Measurements from ENCODE around the gene CELA3B.
"Not testable (repeated sequence)": the region's sequence is repeated elsewhere in the genome, so short reads cannot be mapped to it uniquely, and the experiment has no call there.

Gene CELA3B

DNA sequence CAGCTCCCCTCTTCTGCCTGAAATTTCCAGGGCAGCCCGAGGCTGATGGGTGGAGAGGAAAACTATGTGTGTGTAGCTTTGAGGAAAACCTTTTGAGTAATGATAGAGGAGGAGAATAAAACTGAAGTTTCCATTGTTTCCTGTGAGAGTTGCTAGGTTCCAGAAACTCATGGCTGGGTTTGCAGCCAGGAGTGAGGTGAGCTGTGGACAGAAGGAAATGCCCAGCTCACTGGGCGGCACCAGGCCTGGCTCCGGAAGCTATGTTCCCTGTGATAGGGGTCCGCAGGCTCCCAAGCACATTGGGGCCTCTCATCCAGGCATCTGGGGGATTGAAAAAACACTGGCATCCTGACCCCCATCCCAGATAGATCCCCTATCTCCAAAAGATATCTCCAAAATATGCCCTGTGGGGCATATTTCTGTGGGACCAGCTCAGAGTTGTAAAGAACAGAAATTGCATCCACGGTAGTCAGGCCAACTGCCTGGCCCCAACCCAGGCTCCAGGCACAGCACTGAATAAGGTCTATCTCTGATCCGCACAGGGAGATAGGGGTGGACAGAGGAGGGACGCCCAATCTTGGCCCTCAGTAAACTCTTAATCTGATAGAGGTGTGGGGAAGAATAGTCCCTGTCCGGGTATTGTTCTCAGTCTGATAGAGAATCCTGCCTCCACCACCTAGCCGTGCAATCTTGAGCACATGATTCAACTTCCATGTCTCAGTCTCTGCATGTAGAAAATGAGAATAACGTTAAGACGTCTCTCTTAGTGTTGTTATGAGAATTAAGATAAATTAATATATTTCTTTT lies 37.9 kb upstream of the CELA3B start:
- H3K4me1 Mint-ChIP-seq, result peaks cover 25% of the 10 kb centered on the region
- no peak overlapping the region for H3K27ac Mint-ChIP-seq
- no peaks in the 10 kb centered on the region for H3K9me3 Mint-ChIP-seq
- no peak for ATAC-seq
- no peaks in the 10 kb centered on the region for H3K36me3 Mint-ChIP-seq
- H3K27me3 Mint-ChIP-seq, result peaks cover 15% of the 10 kb centered on the region
- peak overlapping the region; percentile 85 for H3K4me3 Mint-ChIP-seq

DNA sequence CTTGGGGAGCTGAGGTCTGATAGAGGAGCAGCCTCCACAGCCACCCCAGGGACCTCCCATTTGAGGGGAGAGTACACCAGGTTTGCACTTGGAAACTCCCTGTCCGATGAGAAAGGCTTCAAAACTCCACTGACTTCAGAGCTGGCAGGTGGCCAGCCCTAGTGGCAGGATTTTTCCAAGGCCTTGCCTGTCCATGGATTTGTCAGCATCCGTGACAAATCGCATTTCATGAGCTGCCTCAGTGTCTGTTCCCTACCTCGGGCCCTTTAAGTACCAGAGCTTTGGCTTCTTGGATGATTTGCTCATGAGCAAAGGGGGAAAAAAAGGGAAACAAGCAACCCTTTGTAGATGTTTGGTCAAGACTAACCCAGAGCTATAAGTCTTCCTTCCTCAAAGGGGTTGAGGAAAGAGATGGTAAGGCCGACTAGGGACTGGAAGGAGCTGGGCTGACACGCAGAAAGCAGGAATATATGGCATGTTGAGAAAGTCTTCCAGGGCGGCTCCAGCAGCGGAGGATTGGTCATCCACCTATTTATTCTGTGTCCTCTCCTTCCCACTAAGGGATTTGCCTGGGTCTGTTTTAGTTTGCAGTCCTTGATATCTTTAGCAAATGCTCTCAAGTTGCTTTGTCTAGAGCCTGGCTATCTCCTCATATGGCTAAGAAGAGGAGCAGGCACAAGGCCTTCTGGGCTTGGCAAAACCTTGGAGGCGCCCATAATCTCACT lies 37.0 kb upstream of the CELA3B start:
- H3K4me1 Mint-ChIP-seq, result peaks cover 25% of the 10 kb centered on the region
- H3K9me3 Mint-ChIP-seq, result no peaks in the 10 kb centered on the region
- no peaks in the 10 kb centered on the region for H3K36me3 Mint-ChIP-seq
- H3K27ac Mint-ChIP-seq, result no peak overlapping the region
- ATAC-seq, result no peak
- H3K4me3 Mint-ChIP-seq, result no peak overlapping the region
- peaks cover 11% of the 10 kb centered on the region for H3K27me3 Mint-ChIP-seq

DNA sequence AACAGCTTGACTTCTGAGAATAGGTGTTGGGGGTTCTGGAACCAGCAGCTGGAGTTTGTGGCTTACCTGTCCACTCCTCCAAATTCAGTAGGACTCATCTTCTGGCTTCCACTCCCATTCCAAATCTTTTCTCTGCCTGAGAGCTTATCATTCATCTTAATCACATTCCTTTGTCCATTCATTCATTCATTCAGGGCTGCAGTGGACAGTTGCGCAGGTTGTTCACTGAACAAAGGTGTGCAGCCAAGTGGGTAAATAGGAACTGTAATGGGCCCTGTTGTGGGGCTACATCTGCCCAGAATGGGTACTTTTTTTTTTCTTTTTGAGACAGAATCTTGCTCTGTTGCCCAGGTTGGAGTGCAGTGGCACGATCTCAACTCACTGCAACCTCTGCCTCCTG lies 36.3 kb upstream of the CELA3B start:
- no peak for ATAC-seq
- H3K36me3 Mint-ChIP-seq, result no peaks in the 10 kb centered on the region
- no peak overlapping the region for H3K27ac Mint-ChIP-seq
- peaks cover 6% of the 10 kb centered on the region for H3K27me3 Mint-ChIP-seq
- no peaks in the 10 kb centered on the region for H3K9me3 Mint-ChIP-seq
- peaks cover 23% of the 10 kb centered on the region for H3K4me1 Mint-ChIP-seq
- no peak overlapping the region for H3K4me3 Mint-ChIP-seq

DNA sequence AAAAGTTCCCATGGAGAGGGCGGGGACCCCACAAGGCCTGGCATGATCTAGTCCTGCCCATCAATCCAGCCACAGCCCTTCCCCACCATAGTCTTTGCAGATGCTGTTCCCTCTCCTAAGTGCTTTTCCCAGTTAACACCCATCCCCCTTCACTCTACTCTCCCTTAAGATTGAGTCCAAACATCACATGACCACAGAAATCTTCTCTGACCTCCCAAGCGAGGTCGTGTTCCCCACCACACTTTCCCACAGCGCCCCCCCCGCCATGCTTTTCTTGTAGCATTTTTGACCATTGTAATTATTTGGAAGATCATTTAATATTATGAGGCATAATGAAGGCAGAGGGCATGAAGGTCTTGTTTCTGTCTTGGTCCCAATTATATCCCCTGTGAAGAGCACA lies 35.5 kb upstream of the CELA3B start:
- Mint-ChIP-seq H3K9me3 (no peaks in the 10 kb centered on the region), H3K36me3 (no peaks in the 10 kb centered on the region), H3K27ac (no peak overlapping the region), H3K27me3 (no peaks in the 10 kb centered on the region), H3K4me3 (no peak overlapping the region), H3K4me1 (peaks cover 19% of the 10 kb centered on the region)
- ATAC-seq, result no peak

DNA sequence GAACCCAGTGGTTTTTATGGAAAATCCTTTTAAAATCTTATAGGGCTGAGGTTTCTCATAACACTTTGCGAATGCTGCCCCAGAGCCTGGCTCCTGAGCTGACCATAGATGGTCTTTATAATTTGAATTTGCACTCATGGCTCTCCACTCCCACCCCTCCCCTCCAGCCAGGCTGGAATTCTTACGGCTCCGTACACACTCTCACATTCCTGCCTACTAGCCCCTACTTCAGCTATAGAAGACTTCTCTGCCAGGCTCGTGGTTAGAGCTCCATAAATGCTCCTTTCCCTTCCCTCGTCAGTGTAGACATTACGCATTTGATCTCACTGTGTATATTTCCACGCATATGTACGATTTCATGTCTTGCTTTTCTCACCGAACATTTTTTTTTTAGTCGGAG lies 34.4 kb upstream of the CELA3B start:
- H3K27me3 Mint-ChIP-seq, result no peaks in the 10 kb centered on the region
- no peak for ATAC-seq
- H3K4me1 Mint-ChIP-seq, result peaks cover 15% of the 10 kb centered on the region
- no peaks in the 10 kb centered on the region for H3K9me3 Mint-ChIP-seq
- H3K27ac Mint-ChIP-seq, result no peak overlapping the region
- no peak overlapping the region for H3K4me3 Mint-ChIP-seq
- no peaks in the 10 kb centered on the region for H3K36me3 Mint-ChIP-seq

DNA sequence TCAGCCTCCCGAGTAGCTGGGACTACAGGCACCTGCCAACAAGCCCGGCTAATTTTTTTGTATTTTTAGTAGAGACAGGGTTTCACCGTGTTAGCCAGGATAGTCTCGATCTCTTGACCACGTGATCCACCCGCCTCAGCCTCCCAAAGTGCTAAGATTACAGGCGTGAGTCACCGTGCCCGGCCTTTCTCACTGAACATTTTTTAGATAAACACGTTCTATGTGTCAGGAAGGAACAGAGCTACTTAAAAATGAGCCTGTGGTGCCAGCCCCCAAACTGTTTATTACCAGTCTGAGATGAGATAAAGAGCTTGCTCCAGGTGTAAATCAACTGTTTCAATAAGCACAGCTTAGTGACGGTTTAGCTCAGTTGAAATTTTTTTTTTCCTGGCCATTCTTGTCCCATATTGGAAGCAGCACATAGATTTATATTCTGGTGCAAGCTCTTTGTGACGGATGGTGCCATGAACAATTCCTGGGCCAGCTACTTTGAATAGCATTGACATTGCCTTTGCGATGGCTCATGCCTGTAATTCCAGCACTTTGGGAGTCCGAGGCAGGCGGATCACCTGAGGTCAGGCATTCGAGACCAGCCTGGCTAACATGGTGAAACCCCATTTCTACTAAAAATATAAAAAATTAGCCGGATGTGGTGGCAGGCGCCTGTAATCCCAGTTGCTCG lies 33.7 kb upstream of the CELA3B start:
- not testable (repeated sequence) for H3K27ac Mint-ChIP-seq, H3K36me3 Mint-ChIP-seq, H3K9me3 Mint-ChIP-seq, H3K4me1 Mint-ChIP-seq, H3K27me3 Mint-ChIP-seq, ATAC-seq, H3K4me3 Mint-ChIP-seq

DNA sequence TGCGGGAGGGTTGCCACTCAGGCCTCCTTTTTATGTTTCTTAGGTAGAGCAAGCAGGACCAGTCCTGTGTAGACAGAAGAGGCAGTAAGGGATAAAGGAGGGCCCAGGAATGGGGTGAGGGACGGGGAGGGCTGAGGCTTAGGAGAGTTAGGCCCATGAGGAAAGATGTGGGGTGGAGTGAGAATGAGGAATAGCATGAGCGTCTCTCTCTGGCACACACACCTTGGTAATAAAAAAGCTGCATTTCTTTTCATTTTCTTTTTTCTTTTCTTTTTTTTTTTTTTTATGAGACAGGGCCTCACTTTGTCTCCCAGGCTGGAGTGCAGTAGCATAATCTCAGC lies 32.1 kb upstream of the CELA3B start:
- Mint-ChIP-seq H3K9me3 (no peaks in the 10 kb centered on the region), H3K27ac (no peak overlapping the region), H3K4me3 (no peak overlapping the region), H3K4me1 (no peaks in the 10 kb centered on the region), H3K36me3 (no peaks in the 10 kb centered on the region), H3K27me3 (no peaks in the 10 kb centered on the region)
- ATAC-seq, result no peak

DNA sequence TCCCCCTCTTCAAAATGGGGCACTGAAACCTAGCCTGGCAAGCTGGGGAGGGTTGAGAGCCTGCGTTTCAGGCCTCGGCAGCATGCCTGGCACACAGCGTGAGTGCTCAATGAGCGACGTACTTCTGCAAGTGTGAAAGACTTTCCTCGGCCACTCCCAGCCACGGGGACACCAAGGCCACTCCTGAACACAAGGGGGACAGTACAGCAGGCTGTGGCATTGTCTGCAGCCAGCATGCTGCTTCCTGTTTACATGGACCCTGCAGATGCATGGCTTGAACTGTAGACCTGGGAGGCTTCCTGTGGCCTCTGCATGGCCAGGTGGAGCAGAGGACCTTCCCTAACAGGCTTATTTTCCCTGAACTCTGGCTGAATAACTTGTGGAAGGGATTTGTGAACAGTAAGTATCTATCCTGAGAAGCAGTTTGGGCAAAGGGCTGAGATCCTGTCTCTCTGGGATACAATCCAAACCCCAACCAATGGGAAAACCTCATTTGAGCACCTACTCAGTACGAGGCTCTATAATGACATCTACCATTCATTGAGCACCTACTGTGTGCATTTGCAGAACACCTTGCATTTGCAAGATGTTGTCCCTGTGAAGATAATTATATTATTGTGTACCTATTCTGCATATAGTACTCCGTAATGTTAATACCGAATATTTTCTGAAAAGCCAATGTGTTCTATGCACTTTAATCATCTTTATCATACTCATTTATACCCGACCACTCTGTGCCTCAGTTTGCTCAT lies 29.8 kb upstream of the CELA3B start:
- Mint-ChIP-seq H3K4me3 (no peak overlapping the region), H3K36me3 (no peaks in the 10 kb centered on the region), H3K4me1 (no peaks in the 10 kb centered on the region), H3K27me3 (no peaks in the 10 kb centered on the region), H3K9me3 (no peaks in the 10 kb centered on the region), H3K27ac (no peak overlapping the region)
- no peak for ATAC-seq

DNA sequence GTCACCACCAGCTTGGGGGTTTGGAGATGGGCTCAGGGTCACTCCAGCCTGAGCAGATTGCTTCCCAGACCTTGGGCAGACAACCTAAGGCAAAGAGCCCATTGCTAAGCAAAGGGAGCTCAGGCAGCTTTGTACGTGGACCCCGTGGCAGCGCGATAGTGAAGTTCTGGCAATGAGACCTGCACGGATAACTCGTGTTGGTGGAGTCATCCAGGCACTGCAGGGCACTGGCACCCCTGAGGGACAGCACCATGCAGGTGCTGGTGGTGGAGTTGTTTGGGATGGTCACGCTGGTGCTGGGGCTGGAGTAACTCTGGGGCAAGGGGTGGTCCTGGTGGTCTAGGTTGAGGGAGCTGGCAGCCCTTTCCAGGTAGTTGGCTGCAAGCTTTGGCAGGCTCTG lies 26.1 kb upstream of the CELA3B start:
- Mint-ChIP-seq H3K9me3 (no peaks in the 10 kb centered on the region), H3K27ac (no peak overlapping the region), H3K27me3 (no peaks in the 10 kb centered on the region), H3K4me3 (no peak overlapping the region), H3K36me3 (no peaks in the 10 kb centered on the region), H3K4me1 (no peaks in the 10 kb centered on the region)
- ATAC-seq, result peak; percentile 19

DNA sequence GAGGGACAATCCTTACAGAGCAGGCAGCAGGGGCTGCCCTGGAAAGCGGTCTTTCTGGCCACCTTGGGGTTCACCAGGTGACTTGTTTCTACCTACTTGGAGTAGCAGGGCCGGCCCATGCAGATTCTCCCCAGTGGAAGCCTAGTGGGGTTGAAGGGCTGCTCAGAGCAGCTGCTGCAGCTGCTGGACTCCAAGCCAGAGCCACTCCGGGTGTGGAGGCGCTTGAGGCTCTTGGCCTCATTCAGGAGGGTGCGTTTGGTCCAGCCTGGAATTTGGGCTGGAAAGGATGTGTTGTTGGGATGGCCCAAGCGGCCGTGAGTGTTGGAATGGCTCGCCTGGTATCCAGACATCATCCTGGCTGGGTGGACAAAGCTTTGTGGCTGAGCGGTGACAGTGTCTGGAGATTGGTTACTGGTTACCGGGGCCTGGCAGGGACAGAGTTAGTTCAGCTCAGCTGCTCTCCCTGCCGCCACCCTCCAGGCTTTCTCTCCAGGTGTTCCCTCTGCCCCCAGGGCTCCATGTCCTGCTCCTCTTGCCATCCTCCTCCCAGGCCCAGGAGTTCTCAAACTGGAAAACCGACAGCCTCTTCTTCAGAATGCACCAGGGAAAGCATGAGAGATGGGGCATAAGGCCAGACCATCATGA lies 25.5 kb upstream of the CELA3B start:
- Mint-ChIP-seq H3K4me1 (no peaks in the 10 kb centered on the region), H3K4me3 (no peak overlapping the region), H3K27me3 (peaks cover 4% of the 10 kb centered on the region), H3K36me3 (no peaks in the 10 kb centered on the region), H3K27ac (no peak overlapping the region), H3K9me3 (no peaks in the 10 kb centered on the region)
- no peak for ATAC-seq

DNA sequence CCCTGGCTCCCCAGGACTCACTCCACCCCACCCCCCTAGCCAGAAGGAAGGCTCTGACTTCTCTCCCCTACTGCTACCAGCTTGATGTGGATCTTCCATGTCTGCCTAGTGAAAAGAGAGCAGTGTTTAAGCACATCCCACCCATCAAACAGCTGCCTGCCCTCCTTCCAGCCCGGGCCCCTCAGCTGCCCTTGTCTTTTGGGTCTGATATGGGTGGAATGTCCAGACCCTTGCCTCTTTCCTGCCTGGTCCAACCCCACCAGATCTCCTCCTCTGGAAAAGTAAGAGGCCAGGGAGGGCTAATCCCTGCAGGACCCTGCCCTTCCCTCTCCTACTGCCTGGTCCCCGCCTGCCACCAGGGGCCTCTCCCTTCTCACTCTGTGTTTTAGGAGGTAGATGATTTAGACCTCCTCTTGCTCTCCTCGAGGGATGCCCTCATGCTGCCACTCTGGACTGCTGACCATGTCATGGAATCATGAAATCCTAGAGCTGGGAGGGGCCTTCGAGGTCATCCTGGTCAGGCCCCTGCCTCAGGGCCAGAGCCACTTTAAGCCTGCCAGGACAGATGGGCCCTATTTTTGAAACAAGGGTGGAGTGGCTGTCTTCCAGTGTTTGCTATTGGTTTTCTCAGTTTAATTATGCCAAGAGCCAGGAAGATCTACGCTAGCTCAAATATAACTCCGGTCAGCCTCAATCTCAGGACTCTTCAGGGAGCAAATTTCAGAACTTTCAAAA lies 23.9 kb upstream of the CELA3B start:
- H3K4me1 Mint-ChIP-seq, result peaks cover 11% of the 10 kb centered on the region
- H3K27me3 Mint-ChIP-seq, result peaks cover 20% of the 10 kb centered on the region
- H3K4me3 Mint-ChIP-seq, result no peak overlapping the region
- no peak for ATAC-seq
- no peaks in the 10 kb centered on the region for H3K9me3 Mint-ChIP-seq
- no peak overlapping the region for H3K27ac Mint-ChIP-seq
- no peaks in the 10 kb centered on the region for H3K36me3 Mint-ChIP-seq

DNA sequence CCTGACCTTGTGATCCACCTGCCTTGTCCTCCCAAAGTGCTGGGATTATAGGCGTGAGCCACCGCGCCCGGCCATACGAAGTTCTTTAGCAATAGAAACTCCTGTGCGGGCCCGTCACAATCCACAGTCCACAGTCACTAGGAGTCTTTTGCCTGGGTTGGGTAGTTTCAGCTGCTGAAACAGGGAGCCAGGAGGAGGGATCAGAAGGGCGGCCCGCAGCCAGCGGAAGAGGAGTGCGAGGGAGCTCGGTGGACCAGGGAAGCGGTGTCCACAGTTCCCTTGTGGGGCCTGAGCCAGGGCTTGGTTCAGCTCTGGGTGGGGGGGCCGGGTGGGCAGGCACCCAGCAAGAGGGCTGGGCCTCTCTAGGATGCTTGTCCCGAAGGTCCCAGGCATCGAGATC lies 21.8 kb upstream of the CELA3B start:
- H3K27me3 Mint-ChIP-seq, result peaks cover 33% of the 10 kb centered on the region
- H3K9me3 Mint-ChIP-seq, result no peaks in the 10 kb centered on the region
- H3K4me1 Mint-ChIP-seq, result peaks cover 11% of the 10 kb centered on the region
- H3K4me3 Mint-ChIP-seq, result no peak overlapping the region
- no peaks in the 10 kb centered on the region for H3K36me3 Mint-ChIP-seq
- no peak for ATAC-seq
- H3K27ac Mint-ChIP-seq, result no peak overlapping the region

DNA sequence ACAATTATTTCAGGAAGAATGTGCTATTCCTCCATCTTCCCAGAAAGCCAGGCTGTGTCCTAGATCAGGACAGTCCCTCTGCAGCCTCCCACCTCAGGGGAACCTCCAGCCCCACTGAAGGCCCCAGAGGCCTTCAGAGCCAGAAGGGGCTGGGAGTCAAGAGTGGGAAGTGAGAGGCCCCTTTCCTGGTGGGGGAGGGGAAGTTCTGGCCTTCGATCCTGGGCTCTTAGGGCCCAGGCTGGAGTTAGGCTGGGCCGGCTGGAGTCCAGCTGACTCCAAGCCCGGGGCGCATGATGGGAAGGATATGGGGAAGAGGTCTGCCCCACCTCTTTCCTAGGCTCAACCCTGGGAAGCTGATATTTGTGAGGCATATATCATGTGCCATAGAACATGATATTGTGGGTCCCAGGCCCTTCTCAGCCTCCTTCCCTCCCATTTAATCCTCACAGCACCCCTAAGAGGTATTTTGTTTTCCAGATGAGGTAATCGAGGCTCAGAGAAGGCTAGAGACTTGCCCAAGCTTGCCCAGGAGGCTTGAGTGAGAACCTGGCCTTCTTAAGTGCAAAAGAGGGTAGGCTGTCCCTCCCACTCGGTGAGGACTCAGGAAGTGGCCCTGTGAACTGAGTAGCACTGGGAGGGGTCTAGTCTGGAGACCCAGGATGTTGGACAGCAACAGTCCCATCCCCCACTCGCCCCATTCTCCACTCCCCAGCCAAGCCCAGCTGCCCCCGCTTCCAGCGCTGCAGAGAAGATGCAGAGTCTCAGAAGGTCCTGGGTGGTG lies 21.1 kb upstream of the CELA3B start:
- H3K27me3 Mint-ChIP-seq, result peaks cover 33% of the 10 kb centered on the region
- no peak overlapping the region for H3K4me3 Mint-ChIP-seq
- H3K36me3 Mint-ChIP-seq, result no peaks in the 10 kb centered on the region
- peaks cover 11% of the 10 kb centered on the region for H3K4me1 Mint-ChIP-seq
- H3K27ac Mint-ChIP-seq, result no peak overlapping the region
- no peak for ATAC-seq
- no peaks in the 10 kb centered on the region for H3K9me3 Mint-ChIP-seq
